H7 (cell line): ENCODE results near the gene TOP3B. TPM values are rescaled to one million over a fixed set of nuclear protein-coding genes. Genes with fewer than 3 reads are reported as not detected.
A peak's percentile ranks its signal among the peaks of the same experiment; 100 is the strongest.
"Not testable (repeated sequence)": the region's sequence is repeated elsewhere in the genome, so short reads cannot be mapped to it uniquely, and the experiment has no call there.

ENCODE experiments used
- DNase-seq: peaks from one replicate; pipeline ENCODE4 v3.0.0; 2012
- H3K27me3 ChIP-seq: 2 replicates; pipeline ENCODE4 v1.6.0; 2011; ENCODE audit warnings: mild to moderate bottlenecking, low read length; ENCODE audit not compliant: control insufficient read depth, insufficient read depth
- H3K36me3 ChIP-seq: replicated peaks from 2 replicates; pipeline ENCODE4 v1.5.1; 2011; ENCODE audit warnings: low read length; ENCODE audit not compliant: control insufficient read depth, insufficient read depth
- H3K4me3 ChIP-seq: 2 replicates; pipeline ENCODE4 v1.5.1; 2011; ENCODE audit warnings: low read depth, mild to moderate bottlenecking, control low read depth, low read length, moderate library complexity; ENCODE audit not compliant: insufficient read depth
- total RNA-seq: library from RNA; depleted of rRNA; stranded (reverse); fragments of >200 nt; shearing (Covaris generic); gene quantifications from 2 replicates; pipeline ENCODE4 v1.2.3, GENCODE V29; 2014; rRNA removed

Gene TOP3B
- total RNA-seq, 1 experiment from 2014 or later: 53.8 TPM

- DNase-seq: peak; percentile 14
- no peaks in the 10 kb centered on the region for H3K27me3 ChIP-seq
- no peak overlapping the region for H3K4me3 ChIP-seq
- H3K36me3 ChIP-seq: no peaks in the 10 kb centered on the region
Measured at GRCh38 chr22:21915624-21916308, 66.8 kb downstream of the TOP3B start.

DNA sequence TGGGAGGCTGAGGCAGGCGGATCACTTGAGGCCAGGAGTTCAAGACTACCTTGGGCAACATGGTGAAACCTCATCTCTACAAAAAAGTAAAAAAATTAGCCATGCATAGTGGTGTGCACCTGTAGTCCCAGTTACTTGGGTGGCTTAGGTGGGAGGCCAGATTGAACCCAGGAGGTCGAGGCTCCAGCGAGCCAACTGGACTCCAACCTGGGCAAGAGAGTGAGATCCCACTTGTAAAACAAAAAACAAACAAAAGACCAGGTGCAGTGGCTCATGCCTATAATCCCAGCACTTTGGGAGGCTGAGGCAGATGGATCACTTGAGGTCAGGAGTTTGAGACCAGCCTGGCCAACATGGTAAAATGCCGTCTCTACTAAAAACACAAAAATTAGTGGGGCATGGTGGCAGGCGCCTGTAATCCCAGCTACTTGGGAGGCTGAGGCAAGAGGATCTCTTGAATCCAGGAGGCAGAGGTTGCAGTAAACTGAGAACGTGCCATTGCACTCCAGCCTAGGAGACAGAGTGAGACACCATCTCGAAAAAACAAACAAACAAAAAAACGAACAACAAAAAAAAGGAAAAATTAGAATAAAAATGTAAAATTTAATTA, 68.4 kb downstream of the TOP3B start:
- H3K36me3 ChIP-seq, DNase-seq, H3K27me3 ChIP-seq, H3K4me3 ChIP-seq: not testable (repeated sequence)

- DNase-seq, H3K36me3 ChIP-seq, H3K4me3 ChIP-seq, H3K27me3 ChIP-seq: not testable (repeated sequence)
Measured at GRCh38 chr22:21910367-21910766, 72.2 kb downstream of the TOP3B start.

DNA sequence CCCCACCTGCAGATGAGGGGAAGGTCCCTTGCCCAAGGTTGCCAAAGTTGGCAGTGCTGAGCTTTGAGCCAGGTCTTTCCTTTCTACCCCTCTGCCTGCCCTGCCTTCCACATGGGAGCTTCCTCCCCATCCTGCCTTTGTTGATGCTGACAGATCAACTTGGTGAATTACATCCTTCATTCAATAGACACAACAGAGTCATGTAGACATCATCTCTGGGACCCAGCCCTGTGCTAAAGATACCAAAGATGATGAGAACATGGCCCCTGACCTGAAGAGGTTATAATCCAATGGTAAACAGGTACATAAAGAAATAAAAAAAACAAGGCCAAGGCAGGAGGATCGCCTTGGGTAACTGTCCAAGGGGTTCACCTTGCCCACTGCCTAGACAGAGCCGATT, 72.7 kb downstream of the TOP3B start:
- H3K4me3 ChIP-seq: no peak overlapping the region
- no peaks in the 10 kb centered on the region for H3K36me3 ChIP-seq
- H3K27me3 ChIP-seq: no peaks in the 10 kb centered on the region
- DNase-seq: no peak

- Histone ChIP-seq H3K4me3 (no peak overlapping the region), H3K36me3 (no peaks in the 10 kb centered on the region), H3K27me3 (no peaks in the 10 kb centered on the region)
- no peak for DNase-seq
Measured at GRCh38 chr22:21907638-21908522, 74.7 kb downstream of the TOP3B start.

Other genes with a start within 250 kb of the TOP3B start
- gene YPEL1, start 247.0 kb downstream of the TOP3B start, total RNA-seq: 2.2 and 6.4 TPM in 2 replicates
- gene MAPK1, start 115.1 kb downstream of the TOP3B start, total RNA-seq: 54.5 and 55.5 TPM in 2 replicates
- gene PPM1F, start 29.9 kb downstream of the TOP3B start, total RNA-seq: 19.7 and 34.8 TPM in 2 replicates